CD4-positive, alpha-beta T cell treated with Interleukin-17A for 4 hours (primary cell): ENCODE measurements around the gene ARHGAP8.

Experiments
- DNase-seq: peaks from one replicate; pipeline ENCODE4 v3.0.0-alpha.2; 2020; ENCODE audit warnings: mixed read lengths

Gene ARHGAP8

DNA sequence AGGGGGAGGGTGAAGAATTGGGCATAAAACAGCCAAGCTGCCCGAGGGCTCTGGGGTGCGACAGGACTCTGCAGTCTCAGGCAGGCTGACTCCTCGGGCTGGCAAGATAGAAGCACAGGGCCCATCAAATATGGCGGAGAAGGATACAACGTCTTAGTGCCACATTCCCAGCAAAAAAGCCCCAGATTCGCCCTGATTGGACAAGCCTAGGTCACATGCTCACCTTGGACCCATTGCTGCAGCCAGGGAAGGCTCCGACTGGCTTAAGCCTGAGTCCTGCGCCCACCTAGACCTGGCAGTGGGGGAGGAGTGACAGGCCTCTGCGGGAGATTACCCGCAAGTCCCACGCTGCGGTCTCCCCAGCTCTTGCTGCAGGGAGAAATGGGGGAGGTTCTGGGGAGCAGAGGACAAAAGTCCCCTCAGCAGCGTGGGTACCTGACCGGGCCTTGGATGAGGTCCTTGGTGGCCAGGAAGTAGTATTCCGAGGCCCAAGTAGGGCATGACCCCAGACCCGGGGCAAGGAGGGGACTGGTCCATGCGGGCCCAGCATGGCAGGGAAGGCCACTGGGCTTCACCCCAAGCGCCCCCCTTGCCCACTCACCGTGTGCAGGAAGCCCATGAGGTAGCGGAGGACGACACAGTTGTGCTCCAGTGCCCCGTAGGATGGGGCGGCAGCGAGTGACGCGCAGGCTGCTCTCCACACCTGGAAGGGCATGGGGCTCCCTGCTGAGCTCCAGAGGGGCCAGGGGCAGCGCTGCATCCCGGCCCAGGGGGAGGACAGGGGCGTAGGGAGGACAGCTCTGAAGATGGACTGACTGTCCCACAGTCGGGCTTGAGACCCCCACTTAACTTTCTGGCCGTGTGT lies 113.0 kb downstream of the ARHGAP8 start:
- no peak for DNase-seq

DNA sequence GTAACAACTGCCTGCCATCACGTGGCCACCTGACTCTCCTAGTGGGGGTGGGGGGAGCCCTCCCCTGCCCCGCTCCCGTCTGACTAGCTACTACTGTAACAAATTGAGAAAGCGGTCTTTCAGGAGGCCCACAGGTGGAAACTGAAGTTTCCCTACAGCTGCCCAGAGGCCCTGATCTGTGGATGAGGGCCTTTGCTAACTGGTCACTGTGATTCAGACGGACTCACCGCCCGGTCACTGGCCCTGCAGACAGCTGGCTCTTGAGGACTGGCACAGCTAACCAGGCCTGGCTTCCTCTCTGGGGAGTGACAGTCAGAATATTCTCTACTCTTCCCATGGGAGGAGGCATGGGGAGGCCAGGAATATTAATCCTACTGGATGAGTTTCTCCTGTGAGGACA lies 116.8 kb downstream of the ARHGAP8 start:
- DNase-seq, result no peak

DNA sequence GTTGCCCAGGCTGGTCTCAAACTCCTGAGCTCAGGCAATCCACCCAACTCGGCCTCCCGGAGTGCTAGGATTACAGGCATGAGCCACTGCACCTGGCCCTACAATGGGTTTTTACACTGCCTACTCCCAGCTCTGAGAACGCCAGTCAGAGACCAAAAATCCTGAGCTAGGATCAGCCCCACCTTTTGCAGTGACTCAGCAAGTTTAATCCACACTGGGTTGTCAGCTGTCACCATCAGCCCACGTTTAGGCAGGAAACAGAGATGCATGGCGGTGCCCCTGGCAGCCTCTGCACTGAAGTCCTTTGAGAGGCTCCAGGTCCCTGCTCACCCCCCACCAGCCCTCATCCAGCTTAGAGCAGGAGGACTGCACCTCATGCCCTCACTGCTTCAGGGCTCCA lies 117.6 kb downstream of the ARHGAP8 start:
- DNase-seq, result no peak

DNA sequence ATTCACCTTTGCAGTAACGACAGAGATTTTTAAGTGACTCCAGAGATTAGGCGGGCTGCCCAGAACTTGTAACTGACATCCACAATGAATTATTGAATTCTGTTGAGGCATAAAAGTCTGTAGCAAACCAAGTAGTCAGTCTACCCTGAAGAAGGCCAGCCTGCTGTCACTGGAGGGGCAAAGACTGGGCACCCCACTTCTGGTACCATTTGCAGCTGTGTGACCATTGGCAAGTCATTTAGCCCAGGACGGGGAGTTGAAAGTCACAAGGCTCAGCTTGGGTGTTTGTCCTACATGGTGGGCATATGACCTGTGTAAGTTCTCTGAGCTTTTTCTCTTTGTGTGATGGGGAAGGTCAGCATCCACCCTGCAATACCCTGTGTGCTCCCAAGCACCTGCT lies 119.4 kb downstream of the ARHGAP8 start:
- no peak for DNase-seq

DNA sequence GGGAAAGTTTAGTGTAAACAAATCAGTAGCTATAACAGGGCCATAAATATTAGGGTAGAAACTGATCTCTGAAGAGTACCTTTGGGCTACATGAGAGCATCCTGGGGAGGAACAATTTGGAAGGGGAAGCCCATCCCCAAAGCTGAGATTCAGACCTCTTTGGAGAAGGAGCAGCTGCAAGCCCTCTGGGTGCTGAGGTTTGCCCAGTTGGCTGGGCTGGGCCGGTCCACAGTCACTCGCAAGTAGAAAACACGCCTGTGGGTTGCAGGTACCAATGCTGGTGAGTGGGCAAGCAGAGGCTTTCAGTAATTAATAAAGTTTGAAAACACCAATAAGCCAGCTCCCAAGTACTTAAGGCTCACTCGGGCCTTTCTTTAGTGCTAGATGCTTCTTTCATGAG lies 124.5 kb downstream of the ARHGAP8 start:
- DNase-seq, result no peak

DNA sequence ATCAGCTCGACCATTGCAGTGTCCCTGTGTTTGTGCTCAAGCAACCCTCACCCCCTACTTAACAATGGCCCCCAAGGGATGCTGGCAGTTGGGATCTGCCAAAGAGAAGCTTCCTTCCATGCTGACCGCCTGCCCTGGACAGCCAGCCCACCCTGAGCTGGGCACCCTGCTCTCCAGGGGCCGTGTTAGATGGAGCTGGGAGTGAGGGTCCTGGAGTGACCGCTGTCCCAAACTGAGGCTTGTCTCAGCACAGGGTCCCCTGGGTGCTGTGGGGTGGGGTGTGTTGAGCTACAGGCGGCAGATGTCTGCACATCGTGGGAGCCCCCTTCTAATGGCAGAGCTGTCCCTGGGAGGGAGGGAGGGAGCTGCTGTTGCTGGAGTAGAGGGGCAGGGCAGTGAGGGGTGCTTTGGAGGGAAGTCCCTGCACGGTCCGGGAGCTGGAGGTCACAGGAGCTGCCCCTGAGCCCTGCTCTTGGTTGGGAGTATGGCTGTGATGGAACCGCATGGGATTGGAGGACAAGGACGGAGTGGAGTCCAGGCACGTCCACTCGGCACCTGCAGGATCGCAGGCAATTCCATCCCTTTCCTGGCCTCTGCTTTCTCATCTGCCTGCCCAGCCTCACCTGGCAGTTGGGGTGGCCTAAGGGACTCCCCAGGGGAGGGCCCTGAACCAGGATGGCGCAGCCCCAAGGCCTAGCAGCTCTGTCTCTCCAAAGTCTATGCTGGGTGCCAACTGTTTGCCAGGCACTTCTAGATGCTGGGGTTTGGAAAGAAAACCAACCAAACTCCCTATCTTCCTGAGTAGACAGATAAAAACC lies 126.3 kb downstream of the ARHGAP8 start:
- no peak for DNase-seq

DNA sequence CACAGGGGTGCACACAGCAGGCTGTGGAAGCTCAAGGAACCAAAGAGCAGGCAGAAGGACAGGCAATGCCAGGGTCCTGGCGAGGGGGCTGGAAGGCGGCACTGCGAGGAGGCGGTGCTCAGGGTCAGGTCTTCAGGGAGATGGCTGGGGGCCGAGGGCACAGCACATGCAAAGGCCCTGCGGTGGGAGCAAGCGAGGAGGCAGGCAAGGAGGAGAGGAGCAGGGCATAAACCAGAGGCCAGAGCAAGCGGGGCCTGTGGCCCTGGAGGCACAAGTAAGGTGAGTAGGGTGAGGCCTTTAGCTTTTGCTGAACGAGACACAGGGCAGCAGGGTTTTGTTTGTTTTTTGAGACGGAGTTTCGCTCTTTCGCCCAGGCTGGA lies 126.9 kb downstream of the ARHGAP8 start:
- DNase-seq, result no peak

DNA sequence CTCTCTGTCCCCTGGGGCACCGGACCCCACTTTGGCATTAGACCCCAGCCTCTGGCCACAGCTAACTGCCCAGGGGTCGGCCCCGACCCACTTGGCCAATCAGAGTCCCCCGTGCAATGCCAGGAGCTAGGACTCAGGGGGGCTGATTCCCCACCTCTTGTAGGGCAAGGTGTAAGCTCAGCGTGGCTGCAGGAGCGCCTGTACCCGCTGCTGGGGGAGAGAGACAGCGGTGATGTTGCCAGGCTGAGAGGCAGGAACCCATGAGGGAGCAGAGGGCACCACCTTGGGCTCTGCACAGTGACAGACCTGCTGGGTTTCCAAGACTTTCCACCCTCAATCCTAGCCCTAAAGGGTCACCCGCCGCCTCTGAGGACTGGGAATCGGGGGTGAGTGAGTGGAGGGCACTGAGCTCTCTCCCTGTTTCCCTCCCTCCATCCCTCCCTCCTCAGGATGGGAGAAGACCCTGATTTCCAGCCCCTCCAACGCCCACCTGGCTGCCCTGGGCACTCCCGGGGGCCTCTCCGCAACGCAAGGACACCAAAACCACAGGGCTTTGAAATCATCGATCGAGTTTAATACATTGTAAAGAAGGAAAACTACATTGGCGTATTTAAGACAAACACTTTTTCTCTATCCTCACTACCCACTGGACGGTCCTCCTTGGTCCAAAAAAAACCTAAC lies 128.4 kb downstream of the ARHGAP8 start:
- DNase-seq, result no peak

DNA sequence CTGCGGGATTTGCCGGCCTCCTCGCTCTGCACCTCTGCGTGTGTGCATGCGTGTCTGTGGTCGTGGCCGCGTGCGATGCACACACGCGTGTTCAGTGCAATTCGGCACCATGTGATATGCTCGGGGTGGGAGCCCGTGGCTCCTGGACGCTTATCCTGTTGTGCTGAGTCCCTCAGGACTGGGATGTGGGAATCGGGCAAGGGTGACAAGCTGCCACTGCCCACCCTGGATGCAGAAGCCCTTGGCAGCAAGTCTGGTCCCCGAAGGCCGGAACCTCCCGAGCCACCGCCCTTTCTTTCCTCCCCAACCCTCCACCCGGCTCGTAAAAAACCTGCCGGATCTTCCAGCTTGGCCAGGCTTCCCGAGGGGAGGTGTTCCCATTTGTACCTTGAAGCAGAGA lies 129.2 kb downstream of the ARHGAP8 start:
- DNase-seq, result no peak

DNA sequence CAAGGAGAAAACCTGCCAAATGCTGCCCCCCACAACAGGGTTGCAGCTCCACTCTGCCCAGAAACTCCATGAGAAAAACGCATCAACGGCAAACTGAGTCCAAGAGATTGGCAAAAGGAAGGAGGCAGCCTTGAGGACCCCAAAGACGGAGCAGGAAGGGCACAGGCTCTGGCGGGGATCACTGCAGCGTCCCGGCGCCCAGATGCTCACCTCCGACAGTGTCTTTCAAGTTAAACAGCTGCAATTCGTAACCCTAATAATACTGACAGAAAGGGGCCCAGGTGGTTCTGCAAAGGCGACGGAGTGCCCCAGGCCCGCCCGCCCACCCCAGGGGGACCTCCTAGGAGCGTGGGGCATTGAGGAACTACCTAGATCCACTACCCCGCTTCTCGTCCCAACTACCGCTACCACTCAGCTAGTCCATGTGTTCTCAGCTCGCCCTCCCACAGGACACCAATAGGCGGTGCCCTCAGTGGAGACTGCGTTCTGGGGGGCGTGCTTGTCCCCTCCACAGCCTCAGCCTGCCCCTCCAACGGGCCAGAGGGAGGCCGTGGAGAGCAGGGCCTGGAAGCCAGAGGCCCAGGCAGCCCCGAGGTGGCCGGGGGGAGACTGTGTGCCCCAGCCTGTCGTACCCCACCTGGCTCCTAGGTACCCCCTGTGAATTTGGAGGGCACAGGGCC lies 130.0 kb downstream of the ARHGAP8 start:
- DNase-seq, result no peak

DNA sequence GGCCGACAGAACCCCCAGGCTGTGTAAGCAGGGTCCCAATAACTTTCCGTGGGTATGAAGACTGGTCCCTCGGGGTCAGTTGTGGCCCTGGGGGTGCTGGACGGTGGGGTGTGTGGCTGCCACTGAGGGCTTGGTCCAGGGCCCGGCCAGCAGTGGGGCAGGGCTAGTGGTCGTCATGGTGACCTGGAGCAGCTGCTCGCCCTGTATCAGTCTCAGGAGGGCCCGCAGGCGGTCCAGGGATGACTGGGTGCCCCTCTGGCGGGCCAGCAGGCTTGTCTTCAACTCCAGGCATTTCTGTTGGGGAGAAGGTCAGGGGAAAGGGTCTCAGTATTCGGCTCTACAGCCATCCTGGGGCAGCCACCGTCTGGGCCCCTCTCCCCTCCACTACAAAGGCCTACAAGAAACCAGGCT lies 130.6 kb downstream of the ARHGAP8 start:
- no peak for DNase-seq

DNA sequence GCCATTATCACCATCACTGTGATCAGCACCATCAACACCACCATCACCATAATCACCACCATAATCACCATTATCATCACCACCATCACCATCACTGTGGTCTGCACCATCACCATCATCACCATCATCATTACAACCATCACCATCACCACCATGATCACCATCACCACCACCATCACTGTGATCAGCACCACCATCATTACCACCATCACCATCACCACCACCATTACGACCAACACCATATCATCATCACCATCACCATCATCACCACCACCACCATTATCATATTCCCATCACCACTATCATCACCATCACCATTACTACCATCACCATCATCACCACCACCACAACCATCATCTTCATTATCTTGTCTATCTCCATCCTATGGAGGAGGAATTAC lies 132.2 kb downstream of the ARHGAP8 start:
- no peak for DNase-seq

DNA sequence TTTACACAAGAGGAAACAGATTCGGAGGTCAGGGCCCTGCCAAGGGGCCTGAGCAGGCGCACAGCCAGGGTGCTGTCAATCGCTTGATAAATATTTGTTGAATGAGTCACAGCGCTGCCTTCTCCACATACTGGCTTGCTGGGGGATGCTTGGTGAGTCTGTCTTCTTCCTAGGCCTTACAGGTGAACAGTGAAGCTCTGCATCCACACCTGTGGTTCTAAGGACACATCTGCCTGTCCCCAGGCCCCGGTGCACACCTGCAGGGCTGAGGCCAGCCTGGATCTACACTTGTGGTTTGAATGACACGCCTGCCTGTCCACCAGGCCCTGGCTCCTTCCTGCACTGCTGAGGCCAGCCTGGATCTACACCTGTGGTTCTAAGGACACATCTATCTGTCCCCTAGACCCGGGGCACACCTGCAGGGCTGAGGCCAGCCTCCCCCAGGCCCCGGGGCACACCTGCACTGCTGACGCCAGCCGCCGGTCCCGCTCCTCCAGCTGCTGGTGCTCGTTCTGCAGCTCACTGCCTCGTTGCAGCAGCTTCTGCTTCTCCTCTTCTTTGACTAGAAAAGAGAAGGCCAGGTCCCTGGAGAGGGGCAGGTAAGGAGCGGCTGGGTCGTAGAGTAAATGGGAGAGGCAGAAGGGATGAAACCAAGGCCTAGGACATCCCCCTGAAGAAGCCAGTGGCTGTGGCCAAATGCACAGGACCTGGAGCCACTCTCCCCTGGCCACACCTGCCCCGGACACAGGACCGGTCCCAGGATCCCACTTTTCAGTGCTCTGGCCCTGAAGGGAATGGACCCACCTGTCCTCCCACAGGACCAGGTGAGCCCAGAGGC lies 132.8 kb downstream of the ARHGAP8 start:
- DNase-seq, result no peak

DNA sequence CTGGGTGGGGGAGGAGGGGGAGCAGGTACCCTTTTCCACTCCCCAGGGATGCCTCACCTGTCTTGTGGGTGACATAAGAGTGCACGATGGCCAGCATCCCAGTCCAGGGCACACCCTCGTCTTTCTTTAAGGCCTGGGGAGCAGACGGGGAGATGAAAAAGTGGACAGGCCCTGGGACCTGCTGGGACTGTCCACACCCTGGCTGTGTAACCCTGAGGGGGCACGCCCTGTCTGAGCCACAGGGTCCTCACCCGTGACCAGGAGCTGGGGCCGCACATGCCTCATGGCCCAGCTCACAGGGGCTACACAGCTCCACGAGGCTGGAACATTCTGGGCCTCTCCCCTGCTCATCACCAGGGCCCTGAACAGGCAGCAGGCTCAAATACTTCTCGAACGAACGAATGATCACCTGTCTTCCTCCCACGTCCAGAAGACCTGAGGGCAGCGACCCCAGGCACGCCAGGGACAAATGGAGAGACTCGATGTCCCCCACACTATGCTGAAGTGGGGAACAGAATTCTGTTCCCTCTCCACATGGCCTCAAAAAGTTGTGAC lies 133.5 kb downstream of the ARHGAP8 start:
- no peak for DNase-seq

DNA sequence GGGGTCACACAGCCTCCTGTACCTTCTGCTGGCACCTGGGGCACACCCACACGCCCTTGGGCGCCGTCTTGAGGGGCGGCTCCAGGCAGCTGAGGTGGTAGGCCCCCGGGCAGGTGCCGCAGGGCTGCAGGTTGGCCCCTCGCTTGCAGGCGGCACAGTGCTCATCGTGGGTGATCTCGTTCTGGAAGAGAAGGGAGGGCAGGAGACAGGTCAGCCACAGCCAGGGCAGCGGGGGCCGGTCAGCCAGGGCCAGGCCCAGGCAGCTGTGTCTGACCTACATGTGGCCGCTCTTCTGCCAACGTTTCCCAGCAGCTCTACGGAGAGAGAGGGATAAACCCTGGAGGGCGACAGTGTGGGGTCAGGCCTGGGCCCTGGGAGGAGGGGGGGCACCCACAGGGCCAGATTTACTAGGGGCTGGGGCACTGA lies 135.6 kb downstream of the ARHGAP8 start:
- no peak for DNase-seq

DNA sequence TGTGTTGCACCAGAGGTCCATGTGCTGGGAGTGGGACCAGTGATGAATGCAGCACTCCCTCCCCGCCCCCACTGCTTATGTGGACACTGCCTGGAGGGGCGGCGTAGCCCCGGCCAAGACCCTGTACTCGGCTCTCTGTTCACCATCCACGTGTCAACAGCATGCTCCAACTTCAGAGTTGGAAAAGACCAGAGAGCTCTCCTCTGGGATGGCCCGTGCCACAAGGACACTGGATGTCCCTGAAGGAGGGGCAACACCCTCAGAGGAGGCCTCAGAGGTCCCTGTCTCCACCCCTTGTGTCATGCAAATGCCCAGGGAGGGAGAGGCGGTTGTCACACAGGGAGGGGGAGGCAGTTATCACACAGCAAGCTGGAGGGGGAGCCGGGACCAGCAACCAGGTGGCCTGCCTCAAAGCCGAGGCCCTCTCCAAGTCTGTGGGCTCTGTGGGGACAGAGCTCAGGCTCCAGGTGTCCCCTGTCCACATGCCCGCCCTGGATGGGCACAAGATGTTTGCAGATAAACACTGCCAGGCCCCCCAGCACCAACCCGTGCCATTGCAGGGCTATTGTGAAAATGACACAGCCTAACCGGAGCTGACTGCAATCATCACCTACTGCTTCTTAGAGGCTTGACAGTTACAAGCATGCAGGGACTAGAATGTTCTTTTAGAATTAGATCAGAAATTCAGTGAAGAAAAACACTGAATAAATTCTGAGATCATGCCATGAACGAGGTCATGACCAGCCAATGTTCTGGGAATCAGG lies 136.3 kb downstream of the ARHGAP8 start:
- no peak for DNase-seq

DNA sequence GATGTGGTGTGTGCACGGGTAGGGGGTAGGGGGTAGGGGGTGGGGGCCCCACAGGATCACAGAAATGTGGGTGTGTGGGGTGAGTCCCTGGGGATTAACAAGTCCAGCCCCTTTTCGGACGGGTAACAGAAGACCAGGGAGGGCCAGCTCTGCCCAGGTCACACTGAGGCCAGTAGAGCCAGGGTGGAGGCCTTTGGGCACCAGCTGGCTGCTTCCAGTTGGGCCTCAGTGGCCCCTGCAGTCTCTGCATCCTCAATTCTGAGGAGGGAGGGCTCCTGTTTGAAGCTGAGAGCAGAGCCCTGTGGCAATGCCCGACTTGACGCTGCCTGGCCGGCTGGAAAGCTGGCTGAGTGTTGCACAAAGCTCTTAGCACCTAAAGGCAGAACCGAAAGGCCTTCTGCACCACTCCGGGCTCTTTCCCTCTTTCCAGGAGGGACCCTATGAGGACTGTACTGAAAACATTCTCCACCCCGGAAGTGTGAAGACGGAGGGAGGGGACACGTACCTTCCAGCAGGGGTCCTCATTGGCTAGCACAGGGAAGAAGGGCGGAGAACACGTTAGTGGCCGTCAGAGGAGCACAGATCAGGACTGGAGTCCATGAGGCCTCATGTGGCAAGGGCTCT lies 137.0 kb downstream of the ARHGAP8 start:
- DNase-seq, result no peak

DNA sequence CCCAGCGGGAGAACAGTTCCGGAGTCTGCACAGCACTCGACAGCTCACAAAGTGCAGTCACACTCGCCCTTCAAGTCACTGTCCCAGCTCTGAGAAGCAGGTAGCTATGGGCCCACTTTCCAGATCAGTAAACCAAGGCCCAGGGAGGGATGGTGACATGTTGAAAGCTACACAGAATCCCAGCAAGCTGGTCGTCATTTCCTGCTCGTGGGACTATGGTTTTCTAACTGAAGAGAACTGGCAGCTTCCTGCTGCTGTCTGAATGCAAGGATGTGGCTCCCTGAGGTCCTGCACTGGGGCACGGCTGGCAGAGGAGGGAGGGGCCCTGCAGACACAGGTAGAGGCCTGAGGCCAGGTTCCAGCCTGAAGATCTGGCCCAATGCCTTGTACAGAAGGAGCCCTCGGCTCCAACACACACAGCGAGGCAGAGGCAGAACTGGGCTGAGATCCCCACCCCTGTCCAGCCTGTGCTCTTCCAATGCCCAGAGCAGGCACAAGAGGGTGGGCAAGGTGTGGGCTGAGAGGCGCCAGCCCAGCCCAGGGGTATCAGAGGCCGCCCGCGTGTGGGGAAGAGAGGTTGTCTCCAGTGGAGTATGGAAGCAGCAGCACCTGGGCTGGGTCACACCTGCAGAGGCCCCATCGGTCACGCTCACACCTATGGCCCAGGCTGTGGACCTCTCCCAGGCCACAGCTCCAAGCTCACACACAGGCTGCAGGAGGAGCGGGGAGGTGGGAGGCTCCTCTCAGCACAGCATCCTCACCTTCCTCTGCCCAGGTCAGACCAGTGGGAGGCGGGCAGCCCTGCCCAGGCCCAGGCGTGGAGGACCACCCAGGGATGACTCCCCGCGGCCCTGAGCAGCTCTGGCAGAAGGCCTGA lies 138.3 kb downstream of the ARHGAP8 start:
- DNase-seq, result no peak

DNA sequence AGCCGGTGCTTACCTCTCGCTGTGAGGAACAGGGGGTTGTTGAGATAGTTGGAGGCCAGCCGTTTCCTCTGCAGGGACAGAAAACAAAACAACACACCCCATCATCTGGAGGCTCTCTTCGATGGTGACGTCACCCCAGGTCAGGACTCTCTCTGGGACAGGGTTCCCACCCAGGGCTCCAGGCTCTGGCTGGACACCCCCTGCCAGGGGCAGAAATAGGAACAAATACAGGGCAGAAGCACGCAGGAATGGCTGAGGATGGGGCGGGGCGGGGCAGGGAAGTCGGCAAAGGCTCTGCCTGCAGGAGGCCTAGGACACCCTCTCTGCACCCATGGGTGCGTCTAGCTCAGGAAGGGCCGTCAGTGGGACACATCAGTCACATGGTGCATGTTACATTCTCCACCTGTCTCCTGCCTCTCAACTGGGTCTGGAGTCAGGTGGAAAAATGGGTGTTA lies 138.9 kb downstream of the ARHGAP8 start:
- no peak for DNase-seq
